Keratinocyte (primary cell): Measurements from ENCODE around the gene SORBS2. TPM values are rescaled to one million over a fixed set of nuclear protein-coding genes. Genes with fewer than 3 reads are reported as not detected.

ENCODE experiments used
- DNase-seq: peaks from one replicate; pipeline ENCODE4 v3.0.0-alpha.2; 2011; ENCODE audit warnings: low read depth, missing footprints, low spot score
- FAIRE-seq: peaks from 2 replicates; lab custom pipeline; 2011; peaks lifted over from hg19 to GRCh38; lab: Jason Lieb, UNC
- H2AFZ ChIP-seq: 2 replicates; pipeline ENCODE4 v1.6.0; 2012; ENCODE audit warnings: low read length, control low read depth, inconsistent platforms; ENCODE audit not compliant: control insufficient read depth
- H3K27ac ChIP-seq: 2 replicates; pipeline ENCODE4 v1.5.1; 2011; ENCODE audit warnings: low read length; ENCODE audit not compliant: control insufficient read depth, insufficient read depth
- H3K27me3 ChIP-seq: 3 replicates; pipeline ENCODE4 v1.6.0; 2011; ENCODE audit warnings: low read length; ENCODE audit not compliant: control insufficient read depth, insufficient read depth; ENCODE audit errors: extremely low read depth
- H3K36me3 ChIP-seq, 2 experiments: 2 replicates in 1 of 2; 3 replicates in 1 of 2; pipeline ENCODE4 v1.5.1; 2011; ENCODE audit warnings: low read length in 2 of 2, mild to moderate bottlenecking in 1 of 2; ENCODE audit not compliant: control insufficient read depth in 2 of 2, insufficient read depth in 2 of 2; ENCODE audit errors: extremely low read depth in 1 of 2
- H3K4me1 ChIP-seq: 3 replicates; pipeline ENCODE4 v1.5.1; 2011; ENCODE audit warnings: low read length; ENCODE audit not compliant: control insufficient read depth, insufficient read depth; ENCODE audit errors: extremely low read depth
- H3K4me2 ChIP-seq: 3 replicates; pipeline ENCODE4 v1.6.0; 2011; ENCODE audit warnings: low read depth, low read length; ENCODE audit not compliant: control insufficient read depth, insufficient read depth; ENCODE audit errors: extremely low read depth
- H3K4me3 ChIP-seq, 3 experiments: fragments of 200-600 bp in 1 of 3; sonication (generic) in 1 of 3; 2 replicates in 2 of 3; 3 replicates in 1 of 3; pipeline ENCODE4 v1.5.1; 2011 to 2016; ENCODE audit warnings: low read length in 3 of 3, mild to moderate bottlenecking in 3 of 3, control low read depth in 2 of 3, inconsistent platforms in 1 of 3, low read depth in 1 of 3, mixed read lengths in 1 of 3, mixed run types in 1 of 3, moderate library complexity in 1 of 3; ENCODE audit not compliant: control insufficient read depth in 2 of 3, insufficient read depth in 2 of 3; ENCODE audit errors: extremely low read depth in 1 of 3
- H3K79me2 ChIP-seq: 2 replicates; pipeline ENCODE4 v1.6.0; 2012; ENCODE audit warnings: low read length; ENCODE audit not compliant: control insufficient read depth, insufficient read depth
- H3K9ac ChIP-seq: 3 replicates; pipeline ENCODE4 v1.6.0; 2011; ENCODE audit warnings: low read length; ENCODE audit not compliant: control insufficient read depth, insufficient read depth; ENCODE audit errors: extremely low read depth
- H3K9me1 ChIP-seq: 3 replicates; pipeline ENCODE4 v1.6.0; 2011; ENCODE audit warnings: low read length; ENCODE audit not compliant: control insufficient read depth, insufficient read depth; ENCODE audit errors: extremely low read depth
- H3K9me3 ChIP-seq: 2 replicates; pipeline ENCODE4 v1.5.1; 2012; ENCODE audit warnings: low read depth, low read length; ENCODE audit not compliant: control insufficient read depth
- H4K20me1 ChIP-seq: 3 replicates; pipeline ENCODE4 v1.6.0; 2011; ENCODE audit warnings: low read length; ENCODE audit not compliant: control insufficient read depth, insufficient read depth; ENCODE audit errors: extremely low read depth
- EZH2 ChIP-seq: IDR thresholded peaks from one replicate; pipeline ENCODE4 v1.6.1; 2012; ENCODE audit warnings: inconsistent platforms, mild to moderate bottlenecking, low read length, moderate library complexity
- dilution Hi-C: fragments of 300-500 bp; cut with MboI; formaldehyde crosslinking; loops from one replicate; pipeline ENCODE4 v1.7.0; 2020; ENCODE audit warnings: low sequenced_read_pairs; ENCODE audit not compliant: extremely low pct_ligation_motif_present
- polyA plus RNA-seq, 5 experiments: library from polyadenylated mRNA; depleted of rRNA in 3 of 5; stranded (reverse) in 3 of 5; stranded (forward) in 1 of 5; unstranded in 1 of 5; fragments of >200 nt; gene quantifications; 1 replicate in 1 of 5; 2 replicates in 3 of 5; 3 replicates in 1 of 5; pipeline versions ENCODE4 v1.2.1 to v1.2.3, GENCODE V29; 2011 to 2012; ENCODE audit warnings: missing spikeins in 2 of 5, low read depth in 1 of 5, low replicate concordance in 1 of 5
- TF ChIP-seq, protein P1 (sequence below), 3 experiments: IDR thresholded peaks in 1 of 3; conservative IDR thresholded peaks in 1 of 3; optimal IDR thresholded peaks in 1 of 3; 2 replicates in 2 of 3; 3 replicates in 1 of 3; pipeline versions ENCODE3 to v1.5.1; 2011; ENCODE audit warnings: low read length in 3 of 3, mild to moderate bottlenecking in 3 of 3, moderate library complexity in 2 of 3, control low read depth in 1 of 3, inconsistent platforms in 1 of 3; ENCODE audit not compliant: insufficient read depth in 2 of 3; ENCODE audit errors: extremely low read depth in 1 of 3

Gene SORBS2
- polyA plus RNA-seq, 1 donor (not counting 4 experiments of a cell fraction or from before 2014, with no cell fraction given) = 0.14 TPM

DNA sequence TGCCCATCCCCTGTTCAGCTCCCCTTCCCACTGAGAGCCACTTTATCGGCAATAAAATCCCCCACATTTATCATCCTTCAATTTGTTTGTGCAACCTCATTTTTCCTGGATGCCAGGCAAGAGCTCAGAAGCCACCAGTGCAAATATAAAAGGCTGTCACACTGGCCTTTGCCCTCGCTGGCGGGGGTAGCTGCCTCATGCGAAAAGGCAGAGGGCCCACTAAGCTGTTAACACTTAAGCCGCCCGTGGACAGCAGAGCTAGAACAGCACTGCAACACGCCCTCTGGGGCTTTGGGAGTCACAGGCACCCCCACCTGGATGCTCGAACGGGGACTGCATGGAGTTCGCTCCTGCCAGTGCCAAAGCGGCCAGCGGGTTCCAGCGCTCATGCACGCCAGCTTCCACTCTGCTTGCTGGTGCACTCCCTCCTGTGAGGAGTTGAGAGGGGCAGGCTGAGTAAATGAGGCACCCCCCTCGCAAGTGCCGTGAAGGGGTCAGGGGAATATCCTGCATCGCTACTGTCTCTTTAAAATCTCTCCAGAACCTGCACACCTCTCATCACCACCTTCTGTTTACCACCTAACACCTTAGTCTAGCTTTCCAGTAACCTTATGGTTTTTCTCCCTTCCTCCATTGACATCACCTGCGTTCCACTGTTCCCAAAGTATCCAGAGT is 99.5 kb downstream of the SORBS2 start:
- Histone ChIP-seq H3K4me1 (peaks cover 9% of the 10 kb centered on the region), H3K79me2 (no peaks in the 10 kb centered on the region), H3K27ac (no peak overlapping the region), H3K27me3 (peaks cover 3% of the 10 kb centered on the region), H3K4me3 (no peak overlapping the region), H4K20me1 (no peaks in the 10 kb centered on the region), H3K9ac (no peak overlapping the region), H3K36me3 (no peaks in the 10 kb centered on the region), H2AFZ (no peak overlapping the region), H3K4me2 (no peak overlapping the region), H3K9me1 (no peaks in the 10 kb centered on the region), H3K9me3 (no peaks in the 10 kb centered on the region)
- dilution Hi-C loops = no loop called here
- FAIRE-seq (no peak), DNase-seq (no peak)
- no peak for TF ChIP-seq EZH2
- TF ChIP-seq, protein P1, sequence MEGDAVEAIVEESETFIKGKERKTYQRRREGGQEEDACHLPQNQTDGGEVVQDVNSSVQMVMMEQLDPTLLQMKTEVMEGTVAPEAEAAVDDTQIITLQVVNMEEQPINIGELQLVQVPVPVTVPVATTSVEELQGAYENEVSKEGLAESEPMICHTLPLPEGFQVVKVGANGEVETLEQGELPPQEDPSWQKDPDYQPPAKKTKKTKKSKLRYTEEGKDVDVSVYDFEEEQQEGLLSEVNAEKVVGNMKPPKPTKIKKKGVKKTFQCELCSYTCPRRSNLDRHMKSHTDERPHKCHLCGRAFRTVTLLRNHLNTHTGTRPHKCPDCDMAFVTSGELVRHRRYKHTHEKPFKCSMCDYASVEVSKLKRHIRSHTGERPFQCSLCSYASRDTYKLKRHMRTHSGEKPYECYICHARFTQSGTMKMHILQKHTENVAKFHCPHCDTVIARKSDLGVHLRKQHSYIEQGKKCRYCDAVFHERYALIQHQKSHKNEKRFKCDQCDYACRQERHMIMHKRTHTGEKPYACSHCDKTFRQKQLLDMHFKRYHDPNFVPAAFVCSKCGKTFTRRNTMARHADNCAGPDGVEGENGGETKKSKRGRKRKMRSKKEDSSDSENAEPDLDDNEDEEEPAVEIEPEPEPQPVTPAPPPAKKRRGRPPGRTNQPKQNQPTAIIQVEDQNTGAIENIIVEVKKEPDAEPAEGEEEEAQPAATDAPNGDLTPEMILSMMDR (optimal IDR thresholded peaks at IDR 0.05 in 1 of 3, IDR thresholded peaks at IDR 0.05 in 1 of 3, conservative IDR thresholded peaks at IDR 0.05 in 1 of 3; ENCODE audit: extremely low read depth in 1 of 3, insufficient read depth in 2 of 3, low read length in 3 of 3) = no peak

DNA sequence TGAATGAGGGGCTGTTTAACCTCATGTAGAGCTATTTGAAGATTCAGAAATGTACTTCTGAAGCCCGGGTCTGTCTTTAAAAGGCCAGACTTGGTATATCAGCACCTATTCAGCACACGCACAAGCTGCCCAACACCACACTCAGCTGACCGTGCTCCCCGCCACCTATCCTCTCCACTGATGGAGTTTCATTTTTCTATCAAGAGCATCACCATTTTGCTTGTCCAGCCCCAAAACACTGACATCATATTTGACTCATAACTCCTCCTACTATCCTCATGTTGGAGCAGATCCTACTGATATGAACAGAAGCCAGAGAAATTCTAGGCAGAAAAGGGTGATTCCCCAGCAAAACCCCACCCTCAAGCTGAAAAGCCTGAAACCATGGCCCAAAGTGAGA is 100.3 kb downstream of the SORBS2 start:
- DNase-seq = no peak
- H3K4me3 ChIP-seq = no peak overlapping the region
- no peaks in the 10 kb centered on the region for H3K36me3 ChIP-seq
- TF ChIP-seq, protein P1 (optimal IDR thresholded peaks at IDR 0.05 in 1 of 3, IDR thresholded peaks at IDR 0.05 in 1 of 3, conservative IDR thresholded peaks at IDR 0.05 in 1 of 3; ENCODE audit: extremely low read depth in 1 of 3, insufficient read depth in 2 of 3, low read length in 3 of 3) = no peak
- no peak for TF ChIP-seq EZH2
- peaks cover 2% of the 10 kb centered on the region for H3K27me3 ChIP-seq
- no peaks in the 10 kb centered on the region for H3K79me2 ChIP-seq
- peaks cover 9% of the 10 kb centered on the region for H3K4me1 ChIP-seq
- no peak overlapping the region for H2AFZ ChIP-seq
- H3K9me3 ChIP-seq = no peaks in the 10 kb centered on the region
- no peak overlapping the region for H3K27ac ChIP-seq
- no peak overlapping the region for H3K4me2 ChIP-seq
- dilution Hi-C loops = no loop called here
- no peaks in the 10 kb centered on the region for H3K9me1 ChIP-seq
- no peak overlapping the region for H3K9ac ChIP-seq
- H4K20me1 ChIP-seq = no peaks in the 10 kb centered on the region
- no peak for FAIRE-seq
